Dedifferentiated amniotic fluid mesenchymal stem cell (primary cell): ENCODE measurements around the gene KCNAB1.

Experiments
- DNase-seq: peaks from one replicate; pipeline ENCODE4 v3.0.0-alpha.2; 2016; ENCODE audit errors: extremely low spot score

The KCNAB1 gene

DNA sequence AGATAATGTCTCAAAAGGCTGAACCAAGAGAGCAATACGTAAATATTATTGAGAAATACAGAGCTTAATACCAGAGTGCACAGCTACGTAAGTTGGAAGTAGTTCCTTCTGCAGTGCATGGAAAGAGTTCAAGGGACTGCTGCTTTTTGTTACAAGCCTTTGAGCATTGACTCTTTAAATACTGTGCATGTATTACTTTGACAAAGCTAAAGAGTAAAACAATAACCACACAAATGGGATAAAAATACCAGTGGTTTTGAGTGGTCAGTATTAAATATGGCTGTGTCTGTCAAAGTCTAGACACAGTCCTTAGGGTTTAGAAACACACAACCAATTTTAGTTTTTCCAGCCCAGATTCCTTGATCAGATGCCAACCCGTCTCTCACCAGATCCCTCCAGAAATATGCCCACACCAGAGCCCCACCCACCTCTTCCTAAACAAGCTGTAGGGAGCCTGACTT is 372.5 kb downstream of the KCNAB1 start:
- DNase-seq, result no peak

GRCh38 chr3:156493887-156494286 is 373.5 kb downstream of the KCNAB1 start:
- DNase-seq, result no peak

GRCh38 chr3:156495816-156496215 is 375.4 kb downstream of the KCNAB1 start:
- DNase-seq, result no peak

DNA sequence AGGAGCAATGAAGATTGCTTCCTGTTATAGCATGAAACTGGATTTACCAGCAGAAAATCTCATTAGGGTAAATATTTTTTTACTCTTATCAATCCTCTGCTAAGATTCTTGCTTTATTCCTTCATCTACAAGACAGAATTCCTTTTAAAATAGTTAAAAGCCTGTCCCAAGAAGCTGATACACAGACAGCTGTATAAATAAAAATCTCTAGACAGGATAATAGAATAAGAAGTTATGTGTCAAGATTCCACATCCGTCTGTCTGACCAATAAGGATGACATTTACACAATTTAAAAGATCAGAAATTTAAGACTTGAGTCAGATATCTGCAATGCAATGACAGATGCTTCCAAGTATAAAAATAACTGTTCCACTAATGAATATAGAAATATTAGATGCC is 376.9 kb downstream of the KCNAB1 start:
- DNase-seq, result no peak

DNA sequence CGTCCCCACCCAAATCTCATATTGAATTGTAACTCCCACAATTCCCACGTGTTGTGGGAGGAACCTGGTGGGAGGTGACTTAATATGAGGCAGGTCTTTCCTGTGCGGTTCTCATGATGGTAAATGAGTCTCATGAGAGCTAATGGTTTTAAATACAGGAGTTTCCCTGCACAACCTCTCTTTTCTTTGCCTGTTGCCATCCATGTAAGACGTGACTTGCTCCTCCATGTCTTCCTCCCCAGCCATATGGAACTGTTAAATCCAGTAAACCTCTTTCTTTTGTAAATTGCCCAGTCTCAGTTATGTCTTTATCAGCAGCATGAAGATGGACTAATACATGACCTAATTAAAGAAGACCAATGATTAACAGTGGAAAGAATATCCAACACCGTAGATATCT is 377.9 kb downstream of the KCNAB1 start:
- DNase-seq, result no peak

DNA sequence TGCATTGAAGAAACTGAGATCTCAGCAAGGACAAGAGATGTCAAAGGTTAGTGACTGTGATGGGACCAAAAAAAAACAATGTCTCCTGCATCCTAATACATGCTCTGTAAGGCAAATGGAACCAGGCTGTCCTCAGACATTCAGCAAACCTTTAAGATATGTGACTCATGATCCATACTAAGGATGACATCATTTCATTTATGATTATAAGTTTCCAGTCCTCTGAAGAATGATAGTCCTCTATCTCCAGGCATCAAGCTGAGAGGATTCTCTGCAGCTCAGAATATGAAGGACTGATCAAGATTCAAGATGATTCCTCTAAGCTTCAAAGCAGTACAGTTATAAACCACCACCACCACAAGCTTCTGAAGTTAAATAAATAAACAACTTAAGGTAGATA is 386.9 kb downstream of the KCNAB1 start:
- no peak for DNase-seq

GRCh38 chr3:156509189-156510174 is 389.1 kb downstream of the KCNAB1 start:
- peak; percentile 74 for DNase-seq

- DNase-seq, result no peak
Observed at GRCh38 chr3:156511987-156512677, 391.8 kb downstream of the KCNAB1 start.

DNA sequence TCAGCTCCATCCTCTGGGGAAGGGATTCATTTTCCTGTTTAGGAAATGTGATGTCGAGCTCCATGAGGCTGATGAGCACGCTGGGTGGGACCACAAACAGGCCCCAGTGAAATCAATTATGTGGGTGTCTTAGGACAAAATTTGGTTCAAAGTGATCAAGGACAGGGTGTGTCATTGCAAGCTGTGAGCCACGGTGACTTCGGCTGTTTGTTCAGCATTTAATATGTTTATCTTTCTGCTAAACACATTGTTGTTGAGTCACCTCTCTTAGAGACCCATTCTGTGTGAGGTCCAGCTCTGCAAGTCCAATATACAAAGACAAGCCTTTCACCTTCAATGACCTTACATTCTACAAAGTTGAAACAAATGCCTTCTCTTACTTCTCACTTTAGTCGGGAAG is 393.2 kb downstream of the KCNAB1 start:
- DNase-seq, result no peak

DNA sequence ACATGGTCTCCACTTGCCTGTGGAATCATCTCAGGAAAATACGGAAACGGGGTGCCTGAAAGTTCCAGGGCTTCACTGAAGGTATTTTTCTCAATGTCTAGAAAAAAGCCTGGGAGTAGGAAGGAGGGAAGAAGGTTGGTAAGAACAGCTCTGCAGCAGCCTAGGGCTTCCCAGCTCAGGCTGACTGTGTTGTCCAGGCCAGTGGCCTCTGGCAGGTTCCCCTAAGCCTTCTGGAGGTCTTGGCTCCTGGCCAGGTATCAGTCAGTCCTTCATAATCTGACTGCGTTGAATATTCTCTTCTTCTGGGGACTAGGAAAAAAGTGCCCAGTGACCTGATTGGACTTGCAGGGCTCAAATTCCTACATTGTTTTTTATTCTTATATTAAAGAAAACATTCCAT is 395.9 kb downstream of the KCNAB1 start:
- no peak for DNase-seq

- DNase-seq, result no peak
Observed at GRCh38 chr3:156516961-156517360, 396.6 kb downstream of the KCNAB1 start.

DNA sequence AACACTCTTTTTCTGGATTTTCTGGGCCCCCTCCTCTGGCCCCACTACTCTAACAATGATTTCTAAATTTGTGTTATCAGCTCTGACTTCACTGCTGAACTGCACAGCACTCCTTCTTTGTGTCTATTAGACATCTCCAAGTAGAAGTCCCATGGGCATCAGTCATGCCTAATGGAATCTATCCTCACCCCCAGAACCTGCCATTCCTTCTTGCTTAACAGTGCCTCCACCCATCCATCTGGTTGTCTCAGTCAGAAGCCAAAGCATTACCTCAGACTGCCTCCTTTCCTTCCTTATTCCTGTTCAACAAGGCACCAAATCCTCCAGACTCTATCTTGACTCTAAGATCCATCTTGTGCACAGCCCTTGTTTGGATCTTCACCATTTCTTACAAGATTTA is 398.3 kb downstream of the KCNAB1 start:
- no peak for DNase-seq

- no peak for DNase-seq
Observed at GRCh38 chr3:156519758-156520162, 399.4 kb downstream of the KCNAB1 start.

DNA sequence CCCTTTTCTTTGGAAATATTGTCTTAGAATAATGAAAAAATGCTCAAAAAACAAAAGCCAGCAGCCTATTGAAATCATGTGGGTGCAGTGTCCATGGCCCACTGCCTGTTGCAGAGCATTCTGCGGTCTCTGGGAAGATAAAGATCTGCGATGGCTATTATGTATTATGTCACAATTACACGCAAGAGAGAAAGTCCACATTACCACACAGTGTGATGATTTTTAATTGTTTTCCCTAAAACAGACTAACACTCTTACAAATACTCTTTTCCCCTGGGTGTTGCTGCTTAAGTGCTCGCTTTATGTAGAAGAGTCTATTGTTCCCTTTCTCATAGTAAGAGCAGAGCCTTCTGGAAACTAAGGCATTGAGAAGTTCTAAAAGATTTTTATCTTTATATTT is 402.3 kb downstream of the KCNAB1 start:
- no peak for DNase-seq

- DNase-seq, result no peak
Observed at GRCh38 chr3:156525808-156526207, 405.4 kb downstream of the KCNAB1 start.

DNA sequence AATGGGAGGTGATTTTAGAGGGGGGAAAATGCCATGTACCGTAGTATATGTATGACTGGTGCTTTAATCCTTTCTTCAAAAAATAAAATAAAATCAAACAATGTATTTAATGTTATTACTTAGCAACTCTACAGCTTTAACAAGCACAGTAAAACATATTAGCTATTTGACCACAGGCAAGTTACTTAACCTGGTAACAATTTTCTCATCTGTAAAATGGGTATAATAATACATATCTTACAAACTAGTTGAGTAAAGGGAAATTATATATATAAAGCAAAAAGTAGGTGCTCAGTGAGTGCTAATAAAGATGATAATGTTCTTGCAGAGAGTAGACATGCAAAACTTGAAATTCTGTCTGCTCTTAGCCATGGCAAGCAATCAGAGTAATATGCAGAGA is 406.7 kb downstream of the KCNAB1 start:
- DNase-seq, result no peak

GRCh38 chr3:156530980-156531379 is 410.6 kb downstream of the KCNAB1 start:
- no peak for DNase-seq

- DNase-seq, result no peak
Observed at GRCh38 chr3:156532730-156533129, 412.4 kb downstream of the KCNAB1 start.

DNA sequence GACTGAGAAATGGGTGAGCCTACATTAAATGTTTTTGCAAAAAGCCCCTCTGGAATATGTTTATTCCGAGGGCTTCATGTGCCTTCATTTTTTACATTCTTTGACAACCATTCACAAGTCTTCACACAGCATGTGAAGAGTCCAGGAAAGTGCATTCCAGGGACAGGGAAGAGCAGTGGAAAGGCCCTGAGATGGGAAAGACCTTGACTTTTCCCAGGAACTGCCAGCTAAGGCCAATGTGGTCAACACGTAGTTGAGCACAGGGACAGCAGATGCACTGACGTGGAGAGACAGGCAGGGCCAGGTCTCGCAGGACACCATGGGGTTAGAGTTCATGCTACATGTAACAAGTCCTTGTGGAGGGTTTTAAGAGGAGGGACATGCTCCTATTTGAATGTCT is 412.8 kb downstream of the KCNAB1 start:
- no peak for DNase-seq

DNA sequence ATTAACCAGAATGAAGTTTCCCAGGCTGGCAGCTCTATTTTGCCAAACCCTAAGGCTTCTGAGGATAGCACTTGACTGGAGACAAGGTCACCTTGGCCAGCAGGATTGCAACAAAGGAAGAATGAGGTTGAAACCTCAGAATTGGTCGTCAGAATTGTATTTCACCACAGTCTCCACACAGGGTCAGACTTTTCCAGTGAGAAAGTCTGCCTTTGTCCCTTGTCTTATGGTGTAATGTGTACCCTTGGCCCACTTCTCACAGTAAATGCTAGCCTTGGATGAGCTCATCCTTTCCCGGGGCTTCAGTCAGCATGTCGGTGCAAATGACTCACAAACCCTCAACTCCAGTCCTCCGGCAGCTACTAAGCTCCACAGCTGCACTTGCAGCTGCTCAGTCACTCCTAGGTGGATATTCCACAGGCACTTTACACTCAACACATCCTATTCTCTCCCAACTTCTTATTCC is 414.8 kb downstream of the KCNAB1 start:
- DNase-seq, result peak; percentile 97

- DNase-seq, result no peak
Observed at GRCh38 chr3:156535798-156536197, 415.4 kb downstream of the KCNAB1 start.

- no peak for DNase-seq
Observed at GRCh38 chr3:156536524-156537316, 416.3 kb downstream of the KCNAB1 start.
